ENCODE measurements around the gene SWAP70.

SWAP70 gene

DNA sequence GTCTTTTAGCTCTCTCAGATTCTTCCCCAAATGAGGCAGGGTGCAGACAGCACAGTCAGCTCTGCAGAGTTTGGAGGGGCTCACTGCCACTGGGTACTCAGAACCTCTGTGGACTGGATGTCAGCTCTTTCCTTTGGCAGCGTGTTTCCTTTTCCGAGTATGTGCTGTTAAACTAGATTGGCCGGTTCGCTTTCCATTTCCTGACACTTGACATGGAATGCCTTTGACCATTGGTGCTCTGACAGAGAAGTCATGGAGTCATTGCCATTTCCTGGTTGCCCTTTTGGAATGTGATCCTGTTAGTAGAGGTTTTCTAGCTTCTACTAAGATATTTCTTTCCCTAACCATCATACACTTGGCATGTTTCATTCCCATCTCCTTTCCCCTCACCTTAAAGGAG lies 86.7 kb downstream of the SWAP70 start:
- Histone ChIP-seq H3K27ac (ENCODE audit: low read depth, low read length, severe bottlenecking) (no peak overlapping the region), H3K9me3 (ENCODE audit: control insufficient read depth, low read length) (no peaks in the 10 kb centered on the region), H3K4me1 (ENCODE audit: control insufficient read depth, insufficient read depth, low read length, poor library complexity, severe bottlenecking) (peaks cover 7% of the 10 kb centered on the region), H3K4me3 (ENCODE audit: extremely low read depth, insufficient read depth, low read length, poor library complexity, severe bottlenecking) (no peak overlapping the region), H3K36me3 (ENCODE audit: control insufficient read depth, insufficient read depth, low read length) (peaks cover 66% of the 10 kb centered on the region)
- WGBS, 2 experiments (ENCODE audit: insufficient coverage in 2 of 2), result 90 to 92% methylated on average over 2 to 4 of the region's 4 CpGs

DNA sequence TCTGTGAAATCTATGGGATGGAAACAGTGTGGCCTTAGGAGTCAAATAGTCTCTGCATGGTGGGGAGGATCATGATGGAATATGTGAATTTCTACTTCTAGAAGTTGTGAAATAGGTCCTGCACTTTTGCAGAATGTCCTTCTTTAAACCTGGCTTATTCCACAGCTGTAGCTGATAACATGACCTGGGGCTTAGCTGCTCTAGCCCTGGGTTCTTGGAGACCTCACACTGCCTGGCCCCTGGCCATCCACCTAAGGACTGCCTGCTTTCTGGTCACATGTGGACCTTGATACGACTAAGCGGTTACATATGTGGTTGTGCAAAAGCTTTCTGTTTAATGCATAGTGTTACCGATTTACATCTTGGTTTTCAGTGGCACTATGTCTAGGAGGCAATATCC lies 88.2 kb downstream of the SWAP70 start:
- H3K27ac ChIP-seq (ENCODE audit: low read depth, low read length, severe bottlenecking), result no peak overlapping the region
- no peak overlapping the region for H3K4me3 ChIP-seq (ENCODE audit: extremely low read depth, insufficient read depth, low read length, poor library complexity, severe bottlenecking)
- WGBS, 2 experiments (ENCODE audit: insufficient coverage in 2 of 2), result 94% methylated on average over 2 of the region's 3 CpGs; no CpG with 5 or more reads in 1 of the 2 experiments
- peaks cover 14% of the 10 kb centered on the region for H3K4me1 ChIP-seq (ENCODE audit: control insufficient read depth, insufficient read depth, low read length, poor library complexity, severe bottlenecking)
- peaks cover 51% of the 10 kb centered on the region for H3K36me3 ChIP-seq (ENCODE audit: control insufficient read depth, insufficient read depth, low read length)
- no peaks in the 10 kb centered on the region for H3K9me3 ChIP-seq (ENCODE audit: control insufficient read depth, low read length)

DNA sequence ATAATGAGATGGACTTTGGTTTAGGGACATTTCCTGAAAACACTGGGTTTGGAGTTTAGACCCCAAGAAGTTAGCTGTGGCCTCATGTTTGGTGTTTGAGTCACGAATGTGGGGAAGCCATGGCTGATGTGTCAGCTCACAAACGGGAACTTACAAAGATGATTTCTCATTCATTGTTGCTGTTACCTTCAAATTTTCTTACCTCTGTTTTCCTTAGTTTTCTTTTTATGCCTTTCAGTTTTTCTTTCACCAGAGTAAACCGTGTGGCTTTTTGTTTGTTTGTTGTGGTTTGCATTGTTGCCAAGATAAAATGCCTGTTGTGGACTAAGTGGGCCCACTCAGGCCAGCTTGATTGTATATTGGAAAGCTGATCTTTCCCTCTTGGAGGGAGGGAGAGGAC lies 89.1 kb downstream of the SWAP70 start:
- Histone ChIP-seq H3K4me1 (ENCODE audit: control insufficient read depth, insufficient read depth, low read length, poor library complexity, severe bottlenecking) (peaks cover 17% of the 10 kb centered on the region), H3K27ac (ENCODE audit: low read depth, low read length, severe bottlenecking) (no peak overlapping the region), H3K4me3 (ENCODE audit: extremely low read depth, insufficient read depth, low read length, poor library complexity, severe bottlenecking) (no peak overlapping the region), H3K9me3 (ENCODE audit: control insufficient read depth, low read length) (no peaks in the 10 kb centered on the region), H3K36me3 (ENCODE audit: control insufficient read depth, insufficient read depth, low read length) (peaks cover 42% of the 10 kb centered on the region)
- 93 to 100% methylated on average over 2 of the region's 3 CpGs for WGBS, 2 experiments (ENCODE audit: insufficient coverage in 2 of 2)

DNA sequence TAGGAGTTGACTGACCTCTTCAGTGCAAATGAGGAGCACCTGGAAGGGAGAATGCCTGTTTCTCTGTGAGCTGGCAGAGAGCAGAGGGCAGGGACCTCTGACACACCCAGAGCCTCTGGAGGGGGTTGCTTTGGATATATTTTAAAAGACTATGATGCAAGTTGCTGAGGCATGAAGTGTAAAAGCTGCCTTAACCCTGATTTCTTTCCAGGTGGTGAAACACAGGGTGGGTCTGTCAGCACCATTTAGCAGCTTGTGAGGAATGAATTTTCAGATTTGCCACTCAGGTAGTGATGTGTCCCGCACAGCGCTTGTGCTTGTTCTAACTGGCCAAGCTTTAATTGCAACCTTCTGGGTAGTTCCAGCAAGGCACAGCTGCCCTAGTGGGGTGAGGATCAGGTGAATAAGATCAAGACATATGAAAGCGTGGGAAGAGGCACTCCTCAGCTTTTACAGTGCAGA lies 90.2 kb downstream of the SWAP70 start:
- 93 to 96% methylated on average over 2 of the region's 3 CpGs for whole genome bisulfite sequencing, 2 experiments (ENCODE audit: insufficient coverage in 2 of 2)
- Histone ChIP-seq H3K9me3 (ENCODE audit: control insufficient read depth, low read length) (no peaks in the 10 kb centered on the region), H3K4me1 (ENCODE audit: control insufficient read depth, insufficient read depth, low read length, poor library complexity, severe bottlenecking) (peaks cover 18% of the 10 kb centered on the region), H3K4me3 (ENCODE audit: extremely low read depth, insufficient read depth, low read length, poor library complexity, severe bottlenecking) (no peak overlapping the region), H3K36me3 (ENCODE audit: control insufficient read depth, insufficient read depth, low read length) (peaks cover 31% of the 10 kb centered on the region), H3K27ac (ENCODE audit: low read depth, low read length, severe bottlenecking) (no peak overlapping the region)

DNA sequence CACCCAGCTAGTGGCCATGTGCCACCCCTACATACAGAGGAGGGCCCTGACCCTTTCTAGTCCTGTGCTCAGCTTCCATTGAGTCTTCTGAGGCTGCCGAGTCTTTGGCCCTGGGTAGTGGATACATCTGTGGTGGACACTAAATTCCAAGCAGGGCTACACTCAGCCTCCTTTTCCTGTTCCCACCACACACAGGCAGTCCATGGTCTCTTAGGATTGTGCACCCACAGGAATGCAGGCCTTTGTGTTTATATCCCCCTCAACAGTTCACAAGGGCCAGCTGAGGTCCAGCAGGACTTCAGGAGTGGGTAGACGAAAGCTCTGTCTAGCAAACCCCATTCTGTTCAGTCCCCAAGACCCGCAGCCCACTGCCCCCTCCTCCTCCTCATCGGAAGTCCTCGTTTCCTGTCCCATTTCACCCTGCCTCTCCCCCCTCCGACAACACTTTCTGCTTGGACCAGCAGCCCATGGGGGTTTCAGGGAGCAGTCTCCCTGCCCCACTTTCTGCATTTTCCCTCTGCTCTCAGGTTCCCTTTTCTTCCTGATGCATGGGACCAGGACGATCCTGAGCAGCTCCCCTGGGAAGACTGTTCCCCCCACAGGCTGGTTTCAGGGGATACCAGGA lies 91.8 kb downstream of the SWAP70 start:
- H3K4me3 ChIP-seq (ENCODE audit: extremely low read depth, insufficient read depth, low read length, poor library complexity, severe bottlenecking), result no peak overlapping the region
- no peak overlapping the region for H3K27ac ChIP-seq (ENCODE audit: low read depth, low read length, severe bottlenecking)
- 82 to 90% methylated on average over 6 of the region's 7 CpGs for WGBS, 2 experiments (ENCODE audit: insufficient coverage in 2 of 2)
- peaks cover 32% of the 10 kb centered on the region for H3K4me1 ChIP-seq (ENCODE audit: control insufficient read depth, insufficient read depth, low read length, poor library complexity, severe bottlenecking)
- peaks cover 15% of the 10 kb centered on the region for H3K36me3 ChIP-seq (ENCODE audit: control insufficient read depth, insufficient read depth, low read length)
- no peaks in the 10 kb centered on the region for H3K9me3 ChIP-seq (ENCODE audit: control insufficient read depth, low read length)

DNA sequence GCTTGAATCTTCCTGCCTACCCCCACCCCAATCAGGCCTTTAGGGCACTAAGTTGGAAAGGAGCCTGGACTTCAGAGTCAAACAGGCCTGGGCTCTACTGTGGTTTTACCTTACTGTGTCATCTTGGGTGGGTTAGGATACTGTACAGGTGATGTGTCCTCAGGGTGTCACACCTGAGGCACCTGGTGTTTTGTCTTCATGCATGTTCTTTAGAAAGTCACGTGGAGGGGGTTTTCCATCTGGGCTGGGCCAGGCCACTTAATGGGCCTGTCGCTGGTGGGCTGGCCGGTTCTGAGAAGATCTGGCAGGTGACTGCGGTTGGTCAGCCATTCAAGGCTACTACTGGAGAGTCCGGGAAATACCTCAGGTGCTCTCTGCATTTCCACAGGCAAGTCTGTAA lies 92.6 kb downstream of the SWAP70 start:
- H3K4me3 ChIP-seq (ENCODE audit: extremely low read depth, insufficient read depth, low read length, poor library complexity, severe bottlenecking), result no peak overlapping the region
- peaks cover 7% of the 10 kb centered on the region for H3K36me3 ChIP-seq (ENCODE audit: control insufficient read depth, insufficient read depth, low read length)
- peaks cover 32% of the 10 kb centered on the region for H3K4me1 ChIP-seq (ENCODE audit: control insufficient read depth, insufficient read depth, low read length, poor library complexity, severe bottlenecking)
- H3K9me3 ChIP-seq (ENCODE audit: control insufficient read depth, low read length), result no peaks in the 10 kb centered on the region
- WGBS, 2 experiments (ENCODE audit: insufficient coverage in 2 of 2), result 91 to 94% methylated on average over 4 to 5 of the region's 5 CpGs
- H3K27ac ChIP-seq (ENCODE audit: low read depth, low read length, severe bottlenecking), result no peak overlapping the region

DNA sequence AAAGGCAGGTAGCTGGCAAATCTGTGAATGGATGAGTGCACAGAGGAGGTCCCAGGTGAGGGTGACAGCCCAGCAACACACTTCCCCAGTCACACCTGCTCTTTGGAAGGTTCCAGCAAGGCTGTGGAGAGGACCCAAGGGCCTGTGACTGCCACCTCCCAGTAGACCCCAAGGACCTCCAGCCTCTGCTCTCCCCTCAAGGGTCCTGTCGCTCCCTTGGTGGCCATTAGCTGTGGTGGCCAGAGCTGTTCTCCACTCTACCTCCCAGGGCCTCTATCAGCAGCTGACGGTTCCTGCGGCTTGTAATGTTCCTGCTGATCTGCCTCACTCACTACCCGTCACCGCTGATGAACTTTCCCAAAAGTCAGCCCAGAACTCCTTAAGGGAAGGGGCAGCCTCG lies 93.0 kb downstream of the SWAP70 start:
- H3K36me3 ChIP-seq (ENCODE audit: control insufficient read depth, insufficient read depth, low read length), result peaks cover 4% of the 10 kb centered on the region
- WGBS, 2 experiments (ENCODE audit: insufficient coverage in 2 of 2), result 99 to 100% methylated on average over 4 to 6 of the region's 6 CpGs
- no peak overlapping the region for H3K4me3 ChIP-seq (ENCODE audit: extremely low read depth, insufficient read depth, low read length, poor library complexity, severe bottlenecking)
- H3K27ac ChIP-seq (ENCODE audit: low read depth, low read length, severe bottlenecking), result no peak overlapping the region
- H3K4me1 ChIP-seq (ENCODE audit: control insufficient read depth, insufficient read depth, low read length, poor library complexity, severe bottlenecking), result peaks cover 32% of the 10 kb centered on the region
- H3K9me3 ChIP-seq (ENCODE audit: control insufficient read depth, low read length), result no peaks in the 10 kb centered on the region

DNA sequence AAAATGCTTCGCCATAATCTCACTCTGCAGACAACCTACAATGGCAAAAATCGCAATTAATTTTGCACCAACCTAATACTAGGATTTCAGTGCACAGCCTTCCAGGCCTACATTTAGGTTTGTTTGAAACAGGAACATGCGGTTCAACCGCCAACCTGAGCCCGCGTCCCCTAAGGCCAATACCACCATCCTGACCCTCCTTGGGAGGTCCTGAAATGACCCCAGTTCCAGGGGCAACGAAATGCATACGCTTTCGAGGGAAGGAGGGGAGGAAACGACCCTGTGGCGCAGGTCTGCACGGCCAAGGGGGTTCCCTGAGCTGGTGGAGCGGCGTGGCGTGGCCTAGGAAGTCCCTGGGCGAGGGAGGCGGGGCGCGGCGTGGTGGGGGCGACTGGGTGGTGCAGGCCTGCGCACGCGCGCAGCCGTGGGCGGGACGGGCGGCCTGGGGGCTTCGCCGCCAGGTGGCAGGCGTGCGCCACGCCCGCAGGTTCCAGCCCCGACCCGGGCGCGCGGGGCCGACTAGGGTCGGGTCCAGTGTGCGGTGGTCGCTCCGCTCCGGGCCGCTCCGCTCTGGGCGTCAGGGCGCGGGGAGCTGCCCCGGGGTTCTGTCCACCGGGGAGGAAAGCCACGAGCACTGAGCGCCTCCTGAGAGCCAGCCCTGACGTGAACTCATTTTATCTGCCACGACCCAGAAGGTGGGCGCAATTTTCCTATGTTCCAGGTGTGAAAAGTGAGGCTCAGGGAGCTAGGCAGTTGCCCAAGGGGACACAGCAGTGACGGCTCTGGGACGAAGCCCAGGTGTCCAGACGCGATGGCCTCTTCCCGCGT lies 94.1 kb downstream of the SWAP70 start:
- Histone ChIP-seq H3K9me3 (ENCODE audit: control insufficient read depth, low read length) (no peaks in the 10 kb centered on the region), H3K4me1 (ENCODE audit: control insufficient read depth, insufficient read depth, low read length, poor library complexity, severe bottlenecking) (peaks cover 31% of the 10 kb centered on the region), H3K4me3 (ENCODE audit: extremely low read depth, insufficient read depth, low read length, poor library complexity, severe bottlenecking) (peak overlapping the region; percentile 42), H3K27ac (ENCODE audit: low read depth, low read length, severe bottlenecking) (peak overlapping the region; percentile 77), H3K36me3 (ENCODE audit: control insufficient read depth, insufficient read depth, low read length) (no peaks in the 10 kb centered on the region)
- 7 to 9% methylated on average over 50 to 51 of the region's 64 CpGs for WGBS, 2 experiments (ENCODE audit: insufficient coverage in 2 of 2)

DNA sequence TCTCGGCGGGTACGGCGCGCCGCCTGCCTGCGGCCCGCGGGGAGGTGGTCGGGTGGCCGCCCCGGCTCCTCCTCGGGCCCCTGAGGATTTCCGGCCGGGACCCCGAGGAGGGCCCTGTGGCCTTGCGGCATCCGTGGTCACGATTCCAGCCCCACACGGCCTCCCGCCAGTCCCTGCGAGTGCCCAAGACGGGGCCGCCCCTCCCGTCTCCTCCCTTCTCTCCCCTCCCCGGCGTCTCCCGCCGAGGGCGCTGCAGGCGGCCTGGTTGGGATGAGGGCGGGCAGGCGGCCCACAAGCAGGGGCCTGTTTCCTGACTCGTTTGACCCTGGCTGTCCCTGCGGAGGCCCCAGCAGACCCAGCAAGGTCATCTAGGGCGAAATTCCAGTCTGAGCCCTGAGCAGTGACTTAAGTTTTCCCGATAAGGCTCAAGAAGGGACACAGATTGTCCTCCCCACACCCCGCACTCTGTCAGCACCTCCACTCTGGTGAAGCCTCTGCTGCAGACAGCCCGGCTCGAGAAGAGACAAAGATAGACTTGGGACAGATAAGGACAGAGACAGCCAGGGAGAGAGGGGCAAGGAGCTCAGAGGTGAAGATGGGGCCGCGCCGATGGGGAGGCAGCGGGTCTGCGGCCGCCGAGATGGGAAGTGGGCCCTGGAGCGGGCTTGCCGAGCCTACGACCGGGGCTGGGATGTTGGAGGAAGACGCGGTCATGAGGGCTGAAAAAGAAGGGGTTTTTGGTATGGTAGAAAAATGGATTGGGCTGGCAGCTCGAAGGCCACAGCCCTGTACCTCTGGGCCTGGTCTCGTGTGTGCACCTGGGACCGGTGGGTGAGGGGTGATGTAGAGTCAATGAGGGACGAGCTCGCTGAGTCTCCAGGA lies 95.0 kb downstream of the SWAP70 start:
- WGBS, 2 experiments (ENCODE audit: insufficient coverage in 2 of 2), result 30 to 38% methylated on average over 50 to 55 of the region's 58 CpGs
- peak overlapping the region; percentile 77 for H3K27ac ChIP-seq (ENCODE audit: low read depth, low read length, severe bottlenecking)
- H3K4me1 ChIP-seq (ENCODE audit: control insufficient read depth, insufficient read depth, low read length, poor library complexity, severe bottlenecking), result peaks cover 29% of the 10 kb centered on the region
- no peaks in the 10 kb centered on the region for H3K36me3 ChIP-seq (ENCODE audit: control insufficient read depth, insufficient read depth, low read length)
- H3K4me3 ChIP-seq (ENCODE audit: extremely low read depth, insufficient read depth, low read length, poor library complexity, severe bottlenecking), result peak overlapping the region; percentile 42
- no peaks in the 10 kb centered on the region for H3K9me3 ChIP-seq (ENCODE audit: control insufficient read depth, low read length)

DNA sequence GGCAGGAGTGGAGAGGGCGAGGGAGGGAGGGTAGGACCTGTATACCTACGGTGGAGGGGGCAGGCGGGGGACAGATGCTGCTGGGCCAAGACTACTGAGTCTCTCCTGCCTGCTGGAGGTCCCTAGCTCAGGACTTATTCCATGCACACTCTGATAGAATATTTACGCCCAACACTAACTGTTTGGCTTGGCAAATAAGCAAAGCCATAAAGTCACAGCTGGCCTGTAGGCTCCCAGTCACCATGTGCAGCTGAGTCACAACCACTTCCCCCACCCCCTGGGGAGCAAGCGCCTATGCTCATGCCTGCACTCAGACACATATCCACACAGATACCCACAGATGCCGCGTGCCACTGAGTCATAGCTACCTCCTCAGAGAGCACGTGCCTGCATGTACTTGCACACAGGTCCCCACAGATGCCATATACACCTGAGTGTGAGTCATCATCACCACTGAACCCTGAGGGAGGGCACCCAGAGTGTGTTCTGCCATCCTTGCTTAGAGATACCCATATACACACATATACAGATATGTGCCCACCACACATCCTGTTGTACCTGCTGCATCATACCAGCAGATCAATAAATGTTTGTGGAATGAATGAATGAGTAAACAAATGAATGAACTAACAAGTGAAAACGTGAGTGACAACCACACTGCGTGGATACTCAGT lies 95.8 kb downstream of the SWAP70 start:
- H3K9me3 ChIP-seq (ENCODE audit: control insufficient read depth, low read length), result no peaks in the 10 kb centered on the region
- no peaks in the 10 kb centered on the region for H3K36me3 ChIP-seq (ENCODE audit: control insufficient read depth, insufficient read depth, low read length)
- 88 to 91% methylated on average over 8 of the region's 10 CpGs for WGBS, 2 experiments (ENCODE audit: insufficient coverage in 2 of 2)
- no peak overlapping the region for H3K4me3 ChIP-seq (ENCODE audit: extremely low read depth, insufficient read depth, low read length, poor library complexity, severe bottlenecking)
- peaks cover 34% of the 10 kb centered on the region for H3K4me1 ChIP-seq (ENCODE audit: control insufficient read depth, insufficient read depth, low read length, poor library complexity, severe bottlenecking)
- peak overlapping the region; percentile 77 for H3K27ac ChIP-seq (ENCODE audit: low read depth, low read length, severe bottlenecking)
